Transverse colon (tissue), 3 donors: ENCODE measurements around the gene ARF1.

Source experiments
- CTCF ChIP-seq, 5 experiments: fragments of 200-600 bp in 3 of 5; fragments of 450-650 bp in 2 of 5; sonication (generic) in 3 of 5; IDR thresholded peaks; 1 replicate in 2 of 5; 2 replicates in 3 of 5; pipeline ENCODE4 v1.5.1; 2016 to 2017; ENCODE audit warnings: antibody characterized with exemption in 5 of 5, inconsistent platforms in 3 of 5, mild to moderate bottlenecking in 2 of 5, moderate library complexity in 1 of 5
- POLR2A ChIP-seq: fragments of 450-650 bp; IDR thresholded peaks from one replicate; pipeline ENCODE4 v1.6.1; 2016; ENCODE audit warnings: antibody characterized with exemption, mild to moderate bottlenecking, moderate library complexity

- TF ChIP-seq CTCF (IDR thresholded peaks at IDR 0.05) = no peak
- TF ChIP-seq POLR2A = no peak
Observed at GRCh38 chr1:228117335-228117734, 34.8 kb downstream of the ARF1 start.
